ENCODE results near the gene RUNX2.

- TF ChIP-seq CTCF (IDR thresholded peaks at IDR 0.05; ENCODE audit: low read depth, low read length) (no peak), POLR2A (IDR thresholded peaks at IDR 0.05; ENCODE audit: extremely low read depth, insufficient read length) (no peak), MYC (IDR thresholded peaks at IDR 0.05; ENCODE audit: low read depth, low read length) (no peak)
- TF ChIP-seq, protein P1, sequence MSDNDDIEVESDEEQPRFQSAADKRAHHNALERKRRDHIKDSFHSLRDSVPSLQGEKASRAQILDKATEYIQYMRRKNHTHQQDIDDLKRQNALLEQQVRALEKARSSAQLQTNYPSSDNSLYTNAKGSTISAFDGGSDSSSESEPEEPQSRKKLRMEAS (IDR thresholded peaks at IDR 0.05; ENCODE audit: low read depth, low read length) = no peak
Measured at GRCh38 chr6:45430590-45431202, 102.6 kb downstream of the RUNX2 start.

All from NB4 (cell line).